HG03103 (cell line): ENCODE measurements around the gene GRXCR1.

Source experiments
- ATAC-seq: cut with Tn5 transposase; IDR thresholded peaks from one replicate; pipeline ENCODE4 v1.9.1; 2021; ENCODE audit warnings: low read depth; ENCODE audit not compliant: unreplicated experiment

GRXCR1 gene

GRCh38 chr4:42892413-42892812 is at the start of gene GRXCR1:
TSS of gene GRXCR1 (plus strand) at chr4:42892713. CDS start at chr4:42893267, 554 bp downstream.
- ATAC-seq: no peak

- ATAC-seq: no peak
Observed at GRCh38 chr4:42843694-42844093, 48.8 kb upstream of the GRXCR1 start.

GRCh38 chr4:42844422-42845070 is 48.0 kb upstream of the GRXCR1 start:
- ATAC-seq: no peak

- ATAC-seq: no peak
Observed at GRCh38 chr4:42845586-42845985, 46.9 kb upstream of the GRXCR1 start.

GRCh38 chr4:42855779-42856178 is 36.7 kb upstream of the GRXCR1 start:
- ATAC-seq: no peak

- ATAC-seq: peak; percentile 68
Observed at GRCh38 chr4:42865572-42866189, 26.8 kb upstream of the GRXCR1 start.

GRCh38 chr4:42871261-42871660 is 21.3 kb upstream of the GRXCR1 start:
- no peak for ATAC-seq

GRCh38 chr4:42871671-42872290 is 20.7 kb upstream of the GRXCR1 start:
- no peak for ATAC-seq

- no peak for ATAC-seq
Observed at GRCh38 chr4:42878863-42879262, 13.7 kb upstream of the GRXCR1 start.

GRCh38 chr4:42881253-42881652 is 11.3 kb upstream of the GRXCR1 start:
- no peak for ATAC-seq

GRCh38 chr4:42891644-42892043 is 869 bp upstream of the GRXCR1 start:
- no peak for ATAC-seq

GRCh38 chr4:42895452-42895851 is 2.9 kb downstream of the GRXCR1 start:
- no peak for ATAC-seq

GRCh38 chr4:42904986-42905385 is 12.5 kb downstream of the GRXCR1 start:
- no peak for ATAC-seq

- no peak for ATAC-seq
Observed at GRCh38 chr4:42905591-42905990, 13.1 kb downstream of the GRXCR1 start.

GRCh38 chr4:42906341-42906740 is 13.8 kb downstream of the GRXCR1 start:
- ATAC-seq: no peak

GRCh38 chr4:42906891-42907759 is 14.6 kb downstream of the GRXCR1 start:
- no peak for ATAC-seq

- no peak for ATAC-seq
Observed at GRCh38 chr4:42910459-42910858, 17.9 kb downstream of the GRXCR1 start.

GRCh38 chr4:42914937-42915336 is 22.4 kb downstream of the GRXCR1 start:
- ATAC-seq: no peak

- ATAC-seq: no peak
Observed at GRCh38 chr4:42915484-42915883, 23.0 kb downstream of the GRXCR1 start.

GRCh38 chr4:42917296-42917695 is 24.8 kb downstream of the GRXCR1 start:
- ATAC-seq: no peak

- no peak for ATAC-seq
Observed at GRCh38 chr4:42923431-42923830, 30.9 kb downstream of the GRXCR1 start.
